ENCODE results near the gene GABRB3.

Gene GABRB3

GRCh38 chr15:26772154-26773066, at the start of gene GABRB3:
TSS of gene GABRB3 (minus strand) at chr15:26773066.
- no peak within 1 kb of the TSS for H3K27ac ChIP-seq
- DNase-seq (ENCODE audit: low read depth, low spot score): no peak

DNA sequence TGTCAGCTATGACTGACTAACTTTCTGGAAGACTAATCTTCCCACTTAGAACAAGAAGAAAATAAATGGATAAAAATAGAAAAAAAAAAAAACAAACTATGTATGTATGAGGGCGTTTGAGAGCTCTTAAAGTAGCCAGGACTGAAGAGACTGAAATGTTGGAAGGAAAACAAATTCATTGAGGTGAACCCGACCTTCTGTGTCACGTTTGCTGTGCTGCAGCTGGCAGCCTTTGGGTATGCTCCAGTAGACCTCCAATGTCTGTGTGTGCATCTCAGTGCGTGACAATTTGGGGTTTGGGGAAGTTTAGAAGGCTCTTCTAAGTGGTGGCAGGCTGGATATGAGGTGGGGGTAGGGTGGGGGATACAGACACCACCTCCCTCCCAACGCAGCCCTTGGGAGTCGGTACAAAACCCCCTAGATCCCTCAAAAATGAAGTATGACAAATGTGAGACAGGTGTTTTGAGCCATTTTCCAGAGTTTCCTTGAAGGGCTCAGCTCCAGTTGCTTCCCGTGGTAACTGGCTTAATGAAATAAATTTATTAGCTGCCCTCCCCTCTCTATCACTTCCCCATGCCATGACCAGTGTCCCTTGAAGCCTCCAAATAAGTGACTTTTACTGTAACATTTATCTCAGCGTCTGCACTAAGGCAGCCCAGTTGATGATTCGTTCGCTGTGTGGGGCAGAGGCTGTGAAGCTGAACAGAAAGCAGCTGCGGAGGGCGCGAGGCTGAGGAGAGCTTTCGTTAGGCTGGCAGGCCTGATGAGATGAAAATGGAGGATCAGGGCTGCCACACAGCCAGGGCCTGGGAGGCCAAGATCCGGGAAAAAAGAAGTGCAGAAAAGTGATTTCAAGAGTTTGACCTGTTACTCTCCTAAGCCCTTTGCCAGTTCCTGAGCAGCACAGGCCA, 34.9 kb upstream of the GABRB3 start:
- no peak for DNase-seq (ENCODE audit: low read depth, low spot score)
- H3K27ac ChIP-seq: no peak overlapping the region

DNA sequence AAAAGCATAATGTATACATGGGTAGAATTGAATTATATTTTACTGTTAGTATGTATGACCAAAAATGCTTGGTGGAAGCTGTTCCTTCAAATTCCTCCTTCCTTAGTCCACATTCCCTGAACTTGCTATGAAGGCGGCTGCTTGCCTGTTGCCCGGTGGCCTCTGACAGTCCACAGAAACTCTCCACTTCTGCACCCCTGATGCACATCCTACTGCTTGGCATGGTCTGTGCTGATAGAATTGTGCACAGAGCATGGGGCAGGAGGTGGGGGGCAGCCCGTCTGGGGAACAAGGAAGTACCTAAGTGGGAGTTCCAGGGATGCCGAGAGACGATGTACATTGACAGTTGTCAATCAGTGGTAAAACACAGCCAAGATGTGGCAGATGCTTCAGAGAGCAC, 33.7 kb upstream of the GABRB3 start:
- no peak overlapping the region for H3K27ac ChIP-seq
- DNase-seq (ENCODE audit: low read depth, low spot score): no peak

GRCh38 chr15:26806151-26806550, 33.3 kb upstream of the GABRB3 start:
- no peak overlapping the region for H3K27ac ChIP-seq
- no peak for DNase-seq (ENCODE audit: low read depth, low spot score)

DNA sequence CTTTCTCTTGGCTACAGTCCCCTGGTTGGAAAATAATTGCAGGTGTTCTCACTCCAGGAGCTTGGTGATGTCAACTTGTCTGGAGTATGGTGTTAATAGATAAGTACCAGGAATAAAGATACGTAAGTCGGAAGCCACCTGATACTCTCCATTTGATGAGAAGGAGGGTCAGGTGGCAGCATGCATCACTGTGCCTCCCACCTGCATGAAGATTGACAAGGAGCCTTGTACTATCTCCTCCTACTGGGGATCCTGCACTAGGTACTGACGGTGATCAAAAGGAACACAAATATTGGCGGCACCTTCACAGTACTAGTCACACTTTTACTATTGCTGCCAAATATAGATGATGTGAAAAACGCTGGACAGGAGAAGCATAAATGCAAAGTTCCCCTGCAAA, 32.6 kb upstream of the GABRB3 start:
- DNase-seq (ENCODE audit: low read depth, low spot score): no peak
- no peak overlapping the region for H3K27ac ChIP-seq

- no peak for DNase-seq (ENCODE audit: low read depth, low spot score)
- no peak overlapping the region for H3K27ac ChIP-seq
Measured at GRCh38 chr15:26804063-26804804, 31.4 kb upstream of the GABRB3 start.

- DNase-seq (ENCODE audit: low read depth, low spot score): no peak
- no peak overlapping the region for H3K27ac ChIP-seq
Measured at GRCh38 chr15:26790118-26790517, 17.3 kb upstream of the GABRB3 start.

DNA sequence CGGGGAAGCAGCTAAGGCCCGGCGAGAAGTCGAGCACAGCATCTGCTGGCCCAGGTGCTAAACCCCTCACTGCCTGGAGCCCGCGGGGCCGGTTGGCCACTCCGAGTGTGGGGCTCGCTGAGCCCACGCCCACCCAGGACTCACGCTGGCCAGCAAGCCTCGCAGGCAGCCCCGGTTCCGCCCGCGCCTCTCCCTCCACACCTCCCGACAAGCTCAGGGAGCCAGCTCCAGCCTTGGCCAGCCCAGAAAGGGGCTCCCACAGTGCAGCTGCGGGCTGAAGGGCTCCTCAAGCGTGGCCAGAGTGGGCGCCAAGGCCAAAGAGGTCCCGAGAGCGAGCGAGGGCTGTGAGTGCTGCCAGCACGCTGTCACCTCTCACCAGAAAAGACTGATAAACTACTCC, 8.9 kb upstream of the GABRB3 start:
- DNase-seq (ENCODE audit: low read depth, low spot score): no peak
- H3K27ac ChIP-seq: no peak overlapping the region

- DNase-seq (ENCODE audit: low read depth, low spot score): no peak
- no peak overlapping the region for H3K27ac ChIP-seq
Measured at GRCh38 chr15:26773917-26774316, 1.1 kb upstream of the GABRB3 start.

DNA sequence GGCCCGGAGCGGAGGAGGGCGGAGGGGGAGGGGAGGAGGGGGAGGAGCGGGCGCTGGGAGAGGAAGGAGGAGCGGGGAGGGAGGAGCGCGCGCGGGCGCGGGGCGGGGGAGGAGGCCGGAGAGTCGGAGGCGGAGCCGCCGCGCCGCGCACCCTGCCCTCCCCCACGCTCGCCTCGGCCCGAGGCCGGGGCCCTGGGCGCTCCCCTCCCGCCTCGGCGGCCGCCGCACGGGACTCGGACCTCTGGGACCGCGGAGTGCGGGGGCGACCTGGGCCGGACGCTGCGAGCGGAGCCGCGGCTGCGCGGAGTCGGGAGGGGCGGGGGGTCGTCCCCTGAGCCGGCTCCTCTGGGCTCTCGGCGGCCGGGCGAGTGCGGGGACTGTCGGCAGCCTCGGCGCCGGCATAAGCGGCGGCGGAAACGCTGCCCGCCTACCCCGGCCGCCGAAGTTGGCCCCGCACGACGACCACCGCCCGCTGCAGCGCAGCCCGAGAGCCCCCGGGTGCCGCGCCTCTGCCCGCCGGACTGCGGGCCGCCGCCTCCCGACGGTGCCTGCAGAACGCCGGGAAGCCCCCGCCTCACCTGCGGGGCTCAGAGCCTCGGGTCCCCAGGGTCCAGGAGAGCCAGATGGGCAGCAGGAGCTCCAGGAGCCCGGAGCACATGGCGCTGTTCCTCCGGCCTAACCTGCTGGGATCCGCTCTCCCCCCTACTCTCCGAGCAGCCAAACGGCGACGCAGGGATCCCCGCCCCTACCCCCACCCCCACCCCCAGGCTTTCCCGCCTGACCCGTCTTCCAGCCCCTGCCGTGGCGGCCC, 406 bp upstream of the GABRB3 start:
- no peak for DNase-seq (ENCODE audit: low read depth, low spot score)
- no peak overlapping the region for H3K27ac ChIP-seq

GRCh38 chr15:26771578-26772153, 1.2 kb downstream of the GABRB3 start:
- no peak for DNase-seq (ENCODE audit: low read depth, low spot score)
- no peak overlapping the region for H3K27ac ChIP-seq

GRCh38 chr15:26771168-26771567, 1.7 kb downstream of the GABRB3 start:
- DNase-seq (ENCODE audit: low read depth, low spot score): no peak
- H3K27ac ChIP-seq: no peak overlapping the region

- no peak overlapping the region for H3K27ac ChIP-seq
- no peak for DNase-seq (ENCODE audit: low read depth, low spot score)
Measured at GRCh38 chr15:26767169-26767670, 5.6 kb downstream of the GABRB3 start.

- DNase-seq (ENCODE audit: low read depth, low spot score): no peak
- H3K27ac ChIP-seq: no peak overlapping the region
Measured at GRCh38 chr15:26766262-26766661, 6.6 kb downstream of the GABRB3 start.

GRCh38 chr15:26759986-26760385, 12.9 kb downstream of the GABRB3 start:
- no peak overlapping the region for H3K27ac ChIP-seq
- DNase-seq (ENCODE audit: low read depth, low spot score): no peak

DNA sequence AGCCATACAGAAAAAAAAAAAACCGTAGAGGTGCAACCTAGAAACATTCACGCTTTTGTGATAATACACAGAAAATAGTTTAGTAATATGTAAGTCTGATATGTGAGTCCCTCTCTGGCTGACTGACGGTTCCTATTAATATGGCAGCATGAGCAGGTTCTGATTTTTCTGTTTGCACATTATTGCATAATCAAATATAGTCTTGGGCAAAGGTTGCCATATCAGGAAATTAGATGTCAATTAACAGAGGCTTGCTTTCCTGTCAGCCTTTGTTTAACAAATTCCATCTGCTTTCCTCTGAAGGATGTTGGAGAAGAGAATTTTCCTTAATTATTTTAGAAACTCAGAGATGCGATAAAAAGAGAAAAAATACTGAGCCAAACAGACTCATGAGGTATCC, 14.8 kb downstream of the GABRB3 start:
- H3K27ac ChIP-seq: no peak overlapping the region
- no peak for DNase-seq (ENCODE audit: low read depth, low spot score)

DNA sequence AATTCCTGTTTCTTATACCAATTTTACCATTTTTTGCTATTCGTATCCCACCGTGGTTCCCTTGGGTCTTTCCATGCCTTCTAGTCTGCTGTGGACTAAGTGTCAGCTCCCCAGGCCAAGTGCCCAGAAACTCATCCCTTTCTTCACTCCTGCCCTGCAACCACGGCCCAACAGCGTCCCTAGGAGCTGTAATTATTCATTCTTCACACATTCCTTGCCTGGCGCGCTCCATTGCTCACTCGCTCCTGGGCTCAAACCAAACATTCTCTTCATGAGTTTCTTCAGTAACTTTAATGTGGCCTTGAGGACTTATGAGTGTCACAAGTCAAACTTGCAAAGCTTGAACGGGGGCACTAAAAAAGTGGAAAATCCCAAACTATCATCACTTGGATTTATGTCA, 15.7 kb downstream of the GABRB3 start:
- no peak overlapping the region for H3K27ac ChIP-seq
- no peak for DNase-seq (ENCODE audit: low read depth, low spot score)

DNA sequence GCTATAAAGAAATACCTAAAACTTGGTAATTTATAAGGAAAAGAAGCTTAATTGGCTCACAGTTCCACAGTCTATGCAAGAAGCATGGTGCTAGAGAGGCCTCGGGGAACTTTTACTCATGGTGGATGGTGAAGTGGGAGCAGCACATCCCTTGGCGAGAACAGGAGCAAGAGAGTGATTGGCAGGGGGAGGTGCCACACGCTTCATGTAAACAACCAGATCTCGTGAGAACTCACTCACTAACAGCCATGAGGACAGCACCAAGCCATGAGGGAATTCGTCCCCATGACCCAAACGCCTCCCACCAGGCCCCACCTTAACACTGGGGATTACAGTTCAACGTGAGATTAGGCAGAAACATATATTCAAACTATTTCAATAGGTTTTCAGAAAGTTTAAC, 28.0 kb downstream of the GABRB3 start:
- no peak overlapping the region for H3K27ac ChIP-seq
- no peak for DNase-seq (ENCODE audit: low read depth, low spot score)

DNA sequence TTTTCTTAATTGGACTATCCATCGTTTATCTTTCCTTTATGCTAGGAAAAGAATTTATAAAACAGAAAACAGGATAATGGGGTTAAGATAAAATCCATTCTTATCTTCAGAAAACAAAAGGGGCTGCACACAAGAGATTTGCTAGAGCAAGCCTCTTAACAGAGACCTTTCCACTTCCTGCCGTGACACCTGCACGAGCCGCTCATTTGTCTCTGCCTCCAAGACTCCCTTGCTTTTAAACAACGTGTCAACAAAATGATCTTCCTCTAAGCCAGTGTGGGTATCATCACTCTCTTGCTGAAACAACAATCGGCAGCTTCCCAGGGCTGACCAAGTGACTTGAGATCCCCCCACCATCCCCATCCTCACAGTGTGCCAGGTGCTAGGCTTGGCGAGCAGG, 33.1 kb downstream of the GABRB3 start:
- no peak for DNase-seq (ENCODE audit: low read depth, low spot score)
- H3K27ac ChIP-seq: no peak overlapping the region

All from epithelial cell of prostate (primary cell).